GM23248 (cell line): ENCODE data around the gene USP51. TPM values are rescaled to one million over a fixed set of nuclear protein-coding genes. Genes with fewer than 3 reads are reported as not detected.
A peak's percentile ranks its signal among the peaks of the same experiment; 100 is the strongest.
"Not testable (repeated sequence)": the region's sequence is repeated elsewhere in the genome, so short reads cannot be mapped to it uniquely, and the experiment has no call there.

Experiments
- DNase-seq: peaks from one replicate; pipeline ENCODE4 v3.0.0-alpha.2; 2015
- H2AFZ ChIP-seq: fragments of 200-600 bp; sonication (generic); 2 replicates; pipeline ENCODE4 v1.6.1; 2016; ENCODE audit warnings: antibody characterized with exemption
- H3F3A ChIP-seq: fragments of 200-600 bp; sonication (generic); 2 replicates; pipeline ENCODE4 v1.6.1; 2016; ENCODE audit warnings: mild to moderate bottlenecking, antibody characterized with exemption, mixed run types; ENCODE audit not compliant: insufficient read depth
- H3K27ac ChIP-seq: fragments of 200-600 bp; sonication (generic); 2 replicates; pipeline ENCODE4 v1.5.1; 2016; ENCODE audit warnings: mild to moderate bottlenecking
- H3K27me3 ChIP-seq: fragments of 200-600 bp; sonication (generic); replicated peaks from 2 replicates; pipeline ENCODE4 v1.6.1; 2016; ENCODE audit warnings: mild to moderate bottlenecking; ENCODE audit not compliant: insufficient read depth
- H3K36me3 ChIP-seq: fragments of 200-600 bp; sonication (generic); 2 replicates; pipeline ENCODE4 v1.6.1; 2016; ENCODE audit warnings: low read depth, mild to moderate bottlenecking
- H3K4me1 ChIP-seq: fragments of 200-600 bp; sonication (generic); 2 replicates; pipeline ENCODE4 v1.6.1; 2016; ENCODE audit warnings: mild to moderate bottlenecking; ENCODE audit not compliant: insufficient read depth
- H3K4me2 ChIP-seq: fragments of 200-600 bp; sonication (generic); one replicate; pipeline ENCODE4 v1.6.1; 2016; ENCODE audit warnings: mild to moderate bottlenecking; ENCODE audit not compliant: unreplicated experiment
- H3K4me3 ChIP-seq: fragments of 200-600 bp; sonication (generic); 2 replicates; pipeline ENCODE4 v1.5.1; 2016; ENCODE audit warnings: mild to moderate bottlenecking
- H3K79me2 ChIP-seq: fragments of 200-600 bp; sonication (generic); 2 replicates; pipeline ENCODE4 v1.6.1; 2016; ENCODE audit warnings: mild to moderate bottlenecking; ENCODE audit not compliant: insufficient read depth
- H3K9ac ChIP-seq: fragments of 200-600 bp; sonication (generic); 2 replicates; pipeline ENCODE4 v1.6.1; 2016; ENCODE audit warnings: mild to moderate bottlenecking
- H3K9me2 ChIP-seq: fragments of 200-600 bp; sonication (generic); 2 replicates; pipeline ENCODE4 v1.6.1; 2016; ENCODE audit warnings: mixed run types, mild to moderate bottlenecking, moderate library complexity; ENCODE audit not compliant: insufficient read depth
- H3K9me3 ChIP-seq: fragments of 200-600 bp; sonication (generic); one replicate; pipeline ENCODE4 v1.6.1; 2017; ENCODE audit warnings: low read depth
- H4K20me1 ChIP-seq: fragments of 200-600 bp; sonication (generic); 2 replicates; pipeline ENCODE4 v1.6.0; 2016; ENCODE audit not compliant: insufficient read depth
- EZH2 ChIP-seq: fragments of 200-600 bp; sonication (generic); IDR thresholded peaks from 2 replicates; pipeline ENCODE4 v1.6.1; 2018; ENCODE audit warnings: antibody characterized with exemption, mild to moderate bottlenecking; ENCODE audit not compliant: insufficient read depth, poor library complexity, severe bottlenecking
- EZH2phosphoT487 ChIP-seq: fragments of 200-600 bp; sonication (generic); IDR thresholded peaks from 2 replicates; pipeline ENCODE4 v1.6.1; 2018; ENCODE audit warnings: antibody characterized with exemption, moderate library complexity, mild to moderate bottlenecking, low read depth; ENCODE audit not compliant: insufficient read depth
- WGBS, 2 experiments: methylation state at CpG; one replicate each; pipeline ENCODE4 v1.1.6; 2015 to 2017; ENCODE audit warnings: low lambda C conversion rate in 2 of 2, low coverage in 1 of 2; ENCODE audit errors: missing lambda C conversion rate in 2 of 2; 5-methylcytosine and 5-hydroxymethylcytosine counted together
- in situ Hi-C: fragments of 300-500 bp; cut with MboI; formaldehyde crosslinking; loops from 2 replicates; pipeline ENCODE4 v1.15.0; 2020
- polyA plus RNA-seq: library from polyadenylated mRNA; unstranded; fragments of >200 nt; fragmentation: Nextera tagmentation; extraction: Ambion mirVana; gene quantifications from 2 replicates; pipeline ENCODE4 v1.2.1, GENCODE V29; 2016
- total RNA-seq: library from RNA; depleted of rRNA; stranded (reverse); fragments of >200 nt; shearing (Covaris generic); gene quantifications from 2 replicates; pipeline ENCODE4 v1.2.3, GENCODE V29; 2014

Gene USP51
- total and polyA plus RNA-seq, 2 experiments from 2014 or later, result 0.48 to 1.1 TPM

GRCh38 chrX:55464050-55464449 lies 25.6 kb downstream of the USP51 start:
- H3K4me3 ChIP-seq, H2AFZ ChIP-seq, H3K79me2 ChIP-seq, H4K20me1 ChIP-seq, H3K36me3 ChIP-seq, H3K27me3 ChIP-seq, H3K4me1 ChIP-seq, DNase-seq, H3K27ac ChIP-seq, H3K9me3 ChIP-seq, H3F3A ChIP-seq, H3K9ac ChIP-seq, in situ Hi-C loops, H3K9me2 ChIP-seq, H3K4me2 ChIP-seq: not testable (repeated sequence)
- no CpG with 5 or more reads among the region's 5 CpGs for WGBS, 2 experiments

DNA sequence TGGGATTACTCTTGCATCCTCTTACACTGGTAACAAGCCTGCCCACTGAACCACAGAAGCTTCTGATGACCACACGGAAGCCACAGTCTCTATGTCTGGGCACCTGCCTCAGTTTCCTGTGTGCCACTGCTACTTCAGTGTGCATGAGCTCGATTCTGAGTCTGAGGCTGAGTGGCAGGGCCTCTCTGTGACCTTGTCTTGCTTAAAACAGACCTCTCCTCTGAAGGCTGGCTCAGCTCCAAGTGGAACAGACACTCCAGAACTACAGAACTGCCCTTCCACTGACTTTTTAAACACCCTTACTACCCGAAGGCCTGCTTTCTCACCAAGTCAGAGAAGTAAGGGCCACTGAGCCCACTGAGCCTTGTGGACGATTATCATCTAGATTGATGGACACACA lies 29.7 kb downstream of the USP51 start:
- H3K4me2 ChIP-seq, H3K79me2 ChIP-seq, DNase-seq, H3K9ac ChIP-seq, H3K4me3 ChIP-seq, H3K4me1 ChIP-seq, H4K20me1 ChIP-seq, H3K9me3 ChIP-seq, H3K27ac ChIP-seq, H3K27me3 ChIP-seq, H3F3A ChIP-seq, in situ Hi-C loops, H3K9me2 ChIP-seq, H3K36me3 ChIP-seq, H2AFZ ChIP-seq: not testable (repeated sequence)
- WGBS, 2 experiments, result no CpG with 5 or more reads among the region's 4 CpGs

GRCh38 chrX:55459426-55459825 lies 30.2 kb downstream of the USP51 start:
- H2AFZ ChIP-seq, DNase-seq, H3K9me2 ChIP-seq, H3K36me3 ChIP-seq, H3K9ac ChIP-seq, H3F3A ChIP-seq, H3K4me3 ChIP-seq, H3K79me2 ChIP-seq, H3K4me2 ChIP-seq, in situ Hi-C loops, H3K27me3 ChIP-seq, H4K20me1 ChIP-seq, H3K27ac ChIP-seq, H3K9me3 ChIP-seq, H3K4me1 ChIP-seq: not testable (repeated sequence)
- no CpG with 5 or more reads among the region's 5 CpGs for WGBS, 2 experiments

DNA sequence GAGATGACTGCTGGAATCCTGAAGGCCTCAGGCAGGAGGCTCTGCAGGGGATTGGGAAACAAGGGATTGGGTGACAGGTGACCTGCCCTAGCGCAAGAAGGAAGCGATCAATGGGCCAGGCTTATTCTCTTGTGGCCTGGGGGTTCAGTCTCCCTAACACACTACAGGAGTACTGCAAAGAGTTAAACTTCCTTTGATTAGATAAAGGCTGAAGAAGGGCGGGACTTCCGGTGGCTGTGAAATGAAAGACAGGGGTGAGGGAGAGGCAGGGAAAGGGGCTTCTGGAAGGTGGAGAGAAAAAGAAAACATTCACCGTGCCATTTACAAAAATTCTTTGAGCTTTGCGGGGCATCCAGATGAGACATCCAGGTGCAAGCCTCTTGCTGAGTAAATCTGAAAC lies 33.9 kb downstream of the USP51 start:
- H3K36me3 ChIP-seq, H3K4me3 ChIP-seq, H3K27me3 ChIP-seq, H3K9me2 ChIP-seq, H3F3A ChIP-seq, DNase-seq, H3K9me3 ChIP-seq, H3K4me2 ChIP-seq, H4K20me1 ChIP-seq, H3K9ac ChIP-seq, H3K4me1 ChIP-seq, in situ Hi-C loops, H3K27ac ChIP-seq, H2AFZ ChIP-seq: not testable (repeated sequence)
- WGBS, 2 experiments, result no CpG with 5 or more reads among the region's 6 CpGs
- H3K79me2 ChIP-seq, result peaks cover 11% of the 10 kb centered on the region

GRCh38 chrX:55452833-55453124 lies 36.9 kb downstream of the USP51 start:
- no peak for DNase-seq
- TF ChIP-seq EZH2 (no peak), EZH2phosphoT487 (no peak)
- no peaks in the 10 kb centered on the region for H3K9me3 ChIP-seq
- no peaks in the 10 kb centered on the region for H3K4me1 ChIP-seq
- H2AFZ ChIP-seq, result peak overlapping the region; percentile 94
- H3K4me3 ChIP-seq, result peak overlapping the region; percentile 96
- peak overlapping the region; percentile 93 for H3K27ac ChIP-seq
- no peaks in the 10 kb centered on the region for H4K20me1 ChIP-seq
- H3K4me2 ChIP-seq, result peak overlapping the region; percentile 82
- no peaks in the 10 kb centered on the region for H3K27me3 ChIP-seq
- H3K79me2 ChIP-seq, result peaks cover 11% of the 10 kb centered on the region
- H3K9ac ChIP-seq, result peak overlapping the region; percentile 96
- no peaks in the 10 kb centered on the region for H3K36me3 ChIP-seq
- WGBS, 2 experiments, result 1 to 3% methylated on average over 8 to 9 of the region's 9 CpGs
- in situ Hi-C loops, result no loop called here
- no peaks in the 10 kb centered on the region for H3K9me2 ChIP-seq
- no peaks in the 10 kb centered on the region for H3F3A ChIP-seq
